GM18868 (cell line): Measurements from ENCODE around the gene ADAMTSL1.

Experiments
- ATAC-seq: cut with Tn5 transposase; IDR thresholded peaks from one replicate; pipeline ENCODE4 v1.9.1; 2021; ENCODE audit warnings: mild to moderate bottlenecking, moderate library complexity; ENCODE audit not compliant: unreplicated experiment

The ADAMTSL1 gene

DNA sequence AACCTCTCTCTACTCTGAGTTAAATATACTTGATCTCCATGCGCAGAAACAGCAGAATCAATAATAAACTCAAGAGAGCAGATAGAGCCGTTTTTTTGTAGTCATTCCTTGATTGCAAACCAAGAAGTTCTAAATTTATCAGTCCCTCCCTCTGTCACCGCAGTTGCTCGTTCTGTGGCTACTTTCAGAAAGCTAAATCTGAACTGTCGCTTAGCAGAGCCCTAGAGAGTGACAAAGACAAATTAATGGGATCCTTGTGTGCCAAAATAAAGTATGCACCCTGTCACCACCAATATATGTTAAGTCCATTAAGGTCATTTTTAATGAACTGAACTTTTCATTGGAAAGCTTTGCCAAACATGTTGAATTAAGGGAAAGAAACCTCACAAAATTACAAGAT lies 218.3 kb downstream of the ADAMTSL1 start:
- ATAC-seq: no peak

DNA sequence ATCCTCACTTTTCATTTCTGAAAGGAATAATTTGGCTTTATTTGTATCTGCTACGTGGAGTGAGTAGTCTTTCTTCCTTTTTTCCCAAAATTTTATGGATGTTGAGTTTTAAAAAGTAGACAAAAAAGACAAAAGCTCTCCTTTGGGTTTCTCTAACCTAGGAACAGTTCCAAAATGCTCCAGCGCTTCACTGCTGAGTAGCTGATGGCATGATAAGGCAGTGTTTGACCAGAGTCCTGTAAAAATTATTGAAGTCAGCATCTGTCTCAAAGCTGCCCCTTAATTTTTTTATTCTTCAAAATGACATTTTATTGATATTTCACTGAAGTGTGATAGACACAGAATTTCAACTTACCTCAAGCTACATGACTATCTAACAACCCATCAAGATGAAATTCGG lies 219.0 kb downstream of the ADAMTSL1 start:
- no peak for ATAC-seq

DNA sequence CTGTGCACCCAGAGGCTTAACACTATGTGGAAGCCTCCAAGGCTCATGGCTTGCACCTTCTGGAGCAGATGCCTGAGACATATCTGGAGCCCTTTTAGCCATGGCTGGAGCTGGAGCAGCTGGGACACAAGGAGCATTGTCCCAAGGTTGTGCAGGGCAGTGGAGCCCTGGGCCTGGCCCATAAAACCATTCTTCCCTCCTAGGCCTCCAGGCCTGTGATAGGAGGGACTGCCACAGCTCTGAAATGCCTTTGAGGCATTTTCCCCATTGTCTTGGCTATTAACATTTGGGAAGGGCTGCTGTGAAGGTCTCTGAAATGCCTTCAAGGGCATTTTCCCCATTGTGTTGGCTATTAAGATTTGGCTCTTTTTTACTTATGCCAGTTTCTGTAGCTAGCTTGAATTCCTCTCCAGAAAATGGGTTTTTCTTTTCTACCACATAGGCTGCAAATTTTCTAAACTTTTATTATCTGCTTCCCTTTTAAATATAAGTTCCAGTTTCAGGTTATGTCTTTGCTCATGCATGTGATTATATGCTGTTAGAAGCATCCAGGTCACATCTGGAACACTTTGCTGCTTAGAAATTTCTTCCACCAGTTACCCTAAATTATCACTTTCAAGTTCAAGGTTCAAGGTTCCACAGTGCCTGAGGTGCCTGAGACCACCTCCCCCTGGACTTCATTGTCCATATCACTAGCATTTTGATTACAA lies 221.2 kb downstream of the ADAMTSL1 start:
- no peak for ATAC-seq

DNA sequence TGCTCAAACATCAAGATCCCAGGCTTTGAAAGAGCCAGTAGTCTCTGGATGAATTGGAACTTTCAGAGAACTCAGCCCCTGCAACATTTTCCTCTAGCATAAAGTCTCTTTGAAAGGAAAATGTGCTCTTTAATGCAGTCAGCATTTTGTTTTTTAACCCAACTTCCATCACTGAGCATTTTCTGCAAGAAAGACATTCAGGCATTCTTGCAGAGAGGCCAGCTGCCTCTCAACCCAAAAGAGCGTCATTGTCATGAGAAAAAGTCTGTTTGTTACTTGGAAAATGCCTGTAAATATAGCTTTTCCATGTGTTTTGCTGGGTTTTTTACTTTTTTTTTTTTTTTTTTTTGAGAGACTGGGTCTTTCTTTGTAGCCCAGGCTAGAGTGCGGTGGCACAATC lies 225.0 kb downstream of the ADAMTSL1 start:
- no peak for ATAC-seq

DNA sequence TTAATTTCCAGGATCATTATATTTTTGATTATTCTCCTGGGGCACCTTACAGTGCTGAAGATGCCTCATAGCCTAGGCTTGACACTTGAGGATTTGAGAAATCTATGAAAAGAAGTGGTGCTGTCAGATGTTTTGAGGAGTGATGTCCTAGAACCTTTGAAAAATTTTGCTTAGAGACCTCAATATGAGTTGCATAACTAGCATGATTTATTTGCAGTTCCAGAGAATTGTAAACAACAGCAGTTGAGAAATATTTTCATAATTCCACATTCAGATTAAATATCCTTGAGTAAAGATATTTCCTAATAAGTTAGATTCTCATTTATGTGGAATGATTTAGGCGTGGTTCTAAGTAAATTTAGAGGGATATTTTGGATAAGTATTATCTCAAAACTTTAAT lies 225.8 kb downstream of the ADAMTSL1 start:
- no peak for ATAC-seq

DNA sequence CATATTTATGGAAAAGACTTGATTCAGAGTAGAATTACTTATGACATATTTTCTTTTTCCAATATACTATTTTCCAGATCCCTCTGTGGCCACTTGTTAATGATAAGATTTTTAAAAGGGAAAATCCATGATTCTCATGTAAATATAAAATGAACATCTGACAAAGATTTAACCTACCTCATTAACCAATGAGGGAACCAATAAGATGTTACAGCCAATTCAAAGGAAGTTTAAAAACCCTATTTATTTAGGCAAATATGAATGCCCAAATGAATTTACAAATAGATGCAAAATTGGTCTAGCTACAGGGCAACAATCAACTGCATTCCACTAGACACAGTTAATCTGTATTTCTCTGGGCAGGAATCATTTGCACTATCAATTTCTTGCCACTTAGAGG lies 226.8 kb downstream of the ADAMTSL1 start:
- ATAC-seq: no peak

DNA sequence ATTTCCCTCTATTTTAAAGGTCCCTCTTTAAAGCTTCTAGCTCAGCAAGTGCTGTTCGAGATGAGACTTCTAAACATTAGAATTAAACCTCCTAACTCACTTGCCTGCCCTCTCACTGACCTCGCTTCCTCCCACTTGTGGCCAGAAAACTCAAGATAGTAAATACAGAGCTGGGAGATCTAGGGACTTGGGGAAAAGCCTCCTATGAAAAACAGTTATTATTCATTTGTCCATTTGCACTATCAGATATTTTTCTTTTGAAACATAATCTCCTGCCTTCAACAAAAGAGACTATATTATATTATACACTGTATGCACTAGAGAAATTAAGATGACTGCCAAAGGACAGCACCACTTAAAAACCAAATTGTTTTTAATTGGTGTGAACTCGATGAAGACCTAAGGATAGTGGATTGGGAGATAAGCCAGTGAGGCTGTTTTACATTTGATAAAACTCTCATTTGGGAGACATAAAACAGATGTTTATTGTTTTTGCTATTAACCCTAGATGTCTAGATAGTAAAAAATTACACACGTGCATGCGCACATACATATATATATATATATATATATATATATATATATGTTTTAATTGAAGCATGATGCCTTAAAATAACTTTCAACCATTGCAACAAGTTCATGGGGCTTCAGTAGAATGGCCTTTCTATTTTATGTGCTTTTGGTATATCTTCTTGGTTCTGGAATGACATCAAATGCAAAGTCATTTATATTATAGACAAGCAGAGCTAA lies 229.4 kb downstream of the ADAMTSL1 start:
- ATAC-seq: no peak

DNA sequence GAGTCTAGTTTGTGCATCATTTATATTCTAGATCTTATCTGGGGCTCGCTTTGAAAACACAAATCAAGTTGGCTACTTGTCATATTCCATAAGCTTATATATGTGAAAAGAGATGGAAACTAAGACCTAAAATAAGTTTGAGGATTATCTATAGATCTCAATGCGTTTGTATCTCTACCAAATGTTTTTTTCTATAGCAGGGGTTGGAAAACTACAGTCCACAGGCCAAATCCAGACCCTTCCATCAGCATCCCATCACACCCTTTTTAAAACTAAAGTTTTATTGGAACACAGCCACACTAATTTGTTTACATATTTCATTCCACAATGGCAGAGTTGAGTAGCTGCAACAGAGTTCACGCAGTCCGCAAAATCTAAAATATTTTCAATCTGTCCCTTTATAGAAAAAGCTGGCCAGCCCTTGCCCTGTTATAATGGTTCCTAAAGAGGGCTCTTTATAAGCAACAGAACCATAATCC lies 230.0 kb downstream of the ADAMTSL1 start:
- no peak for ATAC-seq

DNA sequence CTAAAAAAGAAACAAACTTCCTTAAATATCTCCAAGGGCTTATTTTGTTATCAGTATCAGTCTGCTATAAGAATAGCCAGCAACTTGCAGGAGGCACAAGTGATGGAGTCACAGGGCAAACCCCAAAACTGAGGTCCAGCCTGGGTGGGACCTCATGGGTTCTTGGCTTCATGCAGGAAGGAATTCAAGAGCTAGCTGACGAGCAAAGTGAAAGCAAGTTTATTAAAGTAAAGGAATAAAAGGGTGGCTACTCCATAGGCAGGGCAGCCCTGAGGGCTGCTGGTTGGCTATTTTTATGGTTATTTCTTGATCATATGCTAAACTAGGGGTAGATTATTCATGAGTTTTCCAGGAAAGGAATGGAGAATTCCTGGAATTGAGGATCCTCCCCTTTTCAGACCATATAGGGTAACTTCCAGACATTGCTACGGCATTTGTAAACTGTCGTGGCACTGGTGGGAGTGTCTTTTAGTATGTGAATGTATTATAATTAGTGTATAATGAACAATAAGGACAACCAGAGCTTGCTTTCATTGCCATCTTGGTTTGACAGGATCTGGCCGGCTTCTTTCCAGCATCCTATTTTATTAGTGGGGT lies 231.9 kb downstream of the ADAMTSL1 start:
- ATAC-seq: no peak

DNA sequence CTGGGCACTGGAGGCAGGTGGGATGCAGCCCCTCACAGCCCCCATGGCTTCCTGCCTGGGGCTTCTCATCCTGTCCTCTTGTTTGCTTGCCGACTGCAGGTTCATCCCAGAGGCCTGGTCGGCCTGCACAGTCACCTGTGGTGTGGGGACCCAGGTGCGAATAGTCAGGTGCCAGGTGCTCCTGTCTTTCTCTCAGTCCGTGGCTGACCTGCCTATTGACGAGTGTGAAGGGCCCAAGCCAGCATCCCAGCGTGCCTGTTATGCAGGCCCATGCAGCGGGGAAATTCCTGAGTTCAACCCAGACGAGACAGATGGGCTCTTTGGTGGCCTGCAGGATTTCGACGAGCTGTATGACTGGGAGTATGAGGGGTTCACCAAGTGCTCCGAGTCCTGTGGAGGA lies 232.7 kb downstream of the ADAMTSL1 start:
- ATAC-seq: no peak

DNA sequence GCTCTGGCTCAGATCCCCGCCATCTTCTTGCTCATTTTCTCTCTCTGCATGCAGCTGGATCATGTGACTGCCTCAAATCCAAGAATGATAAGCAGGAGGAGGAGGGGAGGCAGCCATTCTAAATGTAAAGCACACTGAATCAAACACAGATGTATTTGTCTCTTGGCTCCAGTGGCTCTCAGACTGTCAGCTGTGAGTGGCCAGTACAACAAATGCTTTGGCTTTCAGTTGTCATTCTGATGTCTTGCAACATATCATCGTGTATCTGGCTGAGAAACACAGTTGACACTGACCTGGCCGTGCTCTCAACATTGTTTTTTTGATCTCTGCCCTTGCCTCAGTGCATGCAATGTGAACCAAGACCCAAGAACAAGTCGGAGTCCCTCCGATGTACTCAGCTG lies 233.1 kb downstream of the ADAMTSL1 start:
- ATAC-seq: no peak

DNA sequence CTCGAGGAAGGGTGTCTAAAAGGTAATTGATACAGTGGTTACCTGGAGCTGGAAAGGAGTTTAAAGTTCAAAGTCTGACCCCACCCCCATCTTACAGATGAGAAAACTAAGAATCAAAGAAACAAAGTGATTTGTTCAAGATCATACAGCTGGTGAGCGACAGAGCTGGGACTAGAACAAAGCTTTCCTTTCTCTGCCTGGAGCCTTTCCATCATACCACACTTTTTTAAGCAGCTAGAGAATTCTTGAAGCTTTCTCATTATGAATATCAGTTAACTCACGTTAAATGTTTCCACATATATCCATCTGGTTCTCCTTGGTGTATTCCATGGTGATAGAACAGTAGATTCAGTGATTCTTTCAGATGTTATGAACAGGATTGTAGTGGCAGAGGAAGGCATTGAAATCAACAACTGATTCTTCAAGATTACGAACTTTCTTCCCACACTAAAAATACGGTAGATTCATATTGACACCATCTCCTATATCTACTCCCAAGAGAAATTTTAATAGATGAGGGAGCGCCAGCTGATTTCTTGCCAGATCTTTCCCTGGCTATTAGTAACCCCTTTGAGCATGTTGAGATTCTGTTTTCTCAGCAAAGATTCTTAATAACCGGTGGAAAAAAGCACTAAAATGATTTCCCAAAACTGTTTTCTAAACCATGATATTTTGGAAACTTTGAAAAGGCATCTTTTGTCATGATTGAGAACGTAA lies 233.7 kb downstream of the ADAMTSL1 start:
- no peak for ATAC-seq

DNA sequence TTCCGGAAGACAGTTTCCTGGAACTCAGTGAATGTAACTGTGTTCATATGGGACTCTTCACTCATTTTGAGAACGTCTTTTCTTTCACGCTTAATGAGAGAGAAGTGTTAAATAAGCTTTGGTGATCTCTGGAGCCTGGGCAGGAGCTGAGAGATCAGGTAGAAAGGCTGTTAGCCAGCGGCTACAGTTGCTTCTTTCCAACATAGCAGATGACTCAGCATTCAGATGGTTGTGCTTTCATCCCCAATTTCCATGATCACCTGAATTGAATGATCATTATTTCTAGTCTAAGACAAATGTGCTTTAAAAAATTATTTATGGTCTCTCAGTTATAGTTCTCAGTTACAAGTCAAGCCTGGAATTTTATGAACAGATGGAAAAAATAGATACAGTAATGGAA lies 234.5 kb downstream of the ADAMTSL1 start:
- no peak for ATAC-seq

DNA sequence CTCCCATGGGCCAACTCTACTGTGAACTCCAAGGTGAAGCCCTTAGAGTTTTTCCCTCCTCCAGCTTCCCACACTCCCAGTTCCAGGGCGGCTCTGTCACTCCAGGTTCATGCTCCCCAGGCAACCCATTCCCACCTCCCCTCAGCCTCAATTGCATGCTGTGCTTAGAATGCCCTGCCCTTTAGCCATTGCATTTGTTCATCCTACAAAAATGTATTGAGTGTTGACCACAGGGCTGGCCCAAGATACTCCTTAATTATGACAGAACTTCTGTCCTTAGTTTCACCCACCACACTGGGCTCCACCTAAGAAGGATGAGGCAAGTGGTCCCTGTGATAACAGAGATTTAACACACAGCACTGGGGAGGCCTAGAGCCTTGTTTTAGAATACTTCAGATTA lies 236.1 kb downstream of the ADAMTSL1 start:
- ATAC-seq: no peak

DNA sequence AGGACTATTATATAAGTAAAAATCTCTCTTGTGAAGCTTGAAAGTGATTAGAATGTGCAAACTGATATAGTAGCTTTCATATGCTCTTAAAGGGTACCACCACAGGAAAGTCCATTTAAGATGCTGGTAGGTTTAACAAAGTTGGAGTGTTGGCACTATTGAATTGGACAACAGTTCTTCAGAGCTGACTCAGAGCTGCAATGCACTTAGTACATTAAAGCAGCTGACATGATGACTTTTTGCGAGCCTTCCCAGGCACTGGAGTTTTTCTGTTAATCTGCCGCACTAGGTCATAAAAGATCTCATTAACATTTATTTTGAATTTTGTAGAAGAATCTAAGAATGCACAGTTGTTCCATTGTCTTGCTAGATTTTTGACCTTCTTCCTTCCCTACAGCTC lies 243.8 kb downstream of the ADAMTSL1 start:
- ATAC-seq: no peak

DNA sequence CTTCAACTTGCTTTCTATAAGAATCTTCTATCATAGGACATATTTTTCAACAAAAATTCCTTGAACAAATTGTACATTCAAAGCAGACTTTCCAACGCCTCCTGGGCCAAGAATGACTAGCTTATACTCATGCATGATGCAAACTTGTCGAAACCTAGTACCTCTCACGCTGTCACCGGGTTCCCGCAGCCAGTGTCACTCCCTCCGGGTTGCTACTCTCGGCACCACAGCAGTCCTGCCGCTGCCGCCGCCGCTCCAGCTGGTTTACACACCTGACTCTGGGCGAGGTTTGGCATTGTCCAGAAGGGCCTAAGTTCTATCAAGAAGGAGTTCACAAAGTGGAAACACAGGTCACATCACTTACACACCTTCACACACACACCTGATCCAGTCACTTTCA lies 244.4 kb downstream of the ADAMTSL1 start:
- no peak for ATAC-seq

DNA sequence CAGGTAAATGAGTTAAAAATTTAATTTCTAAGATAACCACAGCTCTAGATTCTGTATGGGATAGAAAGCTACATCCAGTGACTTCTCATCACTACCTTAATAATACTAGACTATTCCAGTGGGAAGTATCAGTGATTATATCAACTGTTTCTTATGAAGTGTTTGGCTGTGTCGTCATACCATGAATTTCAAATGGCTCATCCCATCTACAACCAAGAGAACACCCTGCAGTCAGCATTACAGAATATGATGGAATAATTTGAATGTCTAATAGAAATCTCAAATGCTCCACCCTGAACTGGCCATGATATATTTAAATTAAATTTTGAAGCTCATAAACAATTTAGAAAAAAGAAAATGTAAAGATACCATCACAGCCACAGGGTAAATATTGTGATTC lies 245.0 kb downstream of the ADAMTSL1 start:
- no peak for ATAC-seq

DNA sequence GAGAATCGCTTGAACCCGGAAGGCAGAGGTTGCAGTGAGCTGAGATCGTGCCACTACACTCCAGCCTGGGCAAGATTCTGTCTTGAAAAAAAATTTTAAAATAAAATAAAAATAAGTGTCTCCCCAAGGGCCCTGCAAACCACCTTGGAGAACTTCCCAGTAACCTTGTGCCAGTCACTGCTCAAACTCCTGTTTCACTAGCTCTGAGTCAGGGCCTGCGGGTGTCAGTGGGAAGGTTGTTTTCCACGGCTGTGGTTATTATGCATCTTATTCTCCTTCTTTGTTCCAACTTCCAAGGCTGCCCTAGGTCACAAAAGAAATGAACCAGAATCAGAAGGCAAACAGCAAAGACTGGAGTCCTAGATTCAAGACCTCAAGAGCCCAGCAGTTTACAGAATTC lies 246.7 kb downstream of the ADAMTSL1 start:
- no peak for ATAC-seq

DNA sequence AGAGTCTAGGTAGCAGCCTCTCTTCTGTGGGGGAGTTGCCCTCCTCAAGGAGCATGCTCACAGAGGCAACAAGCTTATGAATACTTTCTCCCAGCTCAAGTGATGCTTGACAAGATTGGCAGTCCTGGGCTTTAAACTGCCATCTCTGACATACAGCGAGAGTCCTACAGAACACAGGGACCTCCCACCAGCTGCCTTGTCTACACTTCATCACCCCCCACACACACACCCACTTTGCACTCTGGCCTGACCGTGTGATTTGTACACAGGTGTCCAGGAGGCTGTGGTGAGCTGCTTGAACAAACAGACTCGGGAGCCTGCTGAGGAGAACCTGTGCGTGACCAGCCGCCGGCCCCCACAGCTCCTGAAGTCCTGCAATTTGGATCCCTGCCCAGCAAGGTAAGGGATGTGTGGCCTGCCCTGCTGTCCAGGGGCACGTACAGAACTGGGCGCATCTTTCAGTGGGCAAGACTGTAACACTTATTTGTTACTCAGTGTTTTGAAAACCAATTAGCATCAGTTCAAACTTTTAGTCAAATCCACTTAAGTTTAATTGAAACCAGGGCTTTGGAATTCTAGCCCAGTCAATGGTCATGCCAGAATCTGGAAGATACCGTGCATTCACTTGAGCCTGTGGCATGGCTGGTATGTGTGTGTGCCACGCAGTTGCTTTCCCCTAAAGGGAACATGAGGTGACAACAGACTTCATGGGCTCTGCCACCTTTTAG lies 247.5 kb downstream of the ADAMTSL1 start:
- no peak for ATAC-seq

DNA sequence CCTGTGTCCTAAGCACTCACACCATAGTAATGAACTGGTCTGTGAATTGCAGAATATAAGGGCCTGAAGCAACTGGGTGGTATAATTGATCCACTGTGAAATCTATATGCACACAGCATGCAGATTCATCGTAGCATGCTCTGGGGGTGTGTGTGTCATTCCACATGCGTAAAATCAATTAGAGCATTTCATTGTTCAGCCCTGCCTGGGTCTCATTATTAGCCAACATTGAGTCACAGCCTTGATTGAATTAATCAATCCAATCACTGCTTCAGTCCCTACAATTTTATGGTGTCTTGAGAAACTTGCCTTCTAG lies 248.0 kb downstream of the ADAMTSL1 start:
- ATAC-seq: no peak

DNA sequence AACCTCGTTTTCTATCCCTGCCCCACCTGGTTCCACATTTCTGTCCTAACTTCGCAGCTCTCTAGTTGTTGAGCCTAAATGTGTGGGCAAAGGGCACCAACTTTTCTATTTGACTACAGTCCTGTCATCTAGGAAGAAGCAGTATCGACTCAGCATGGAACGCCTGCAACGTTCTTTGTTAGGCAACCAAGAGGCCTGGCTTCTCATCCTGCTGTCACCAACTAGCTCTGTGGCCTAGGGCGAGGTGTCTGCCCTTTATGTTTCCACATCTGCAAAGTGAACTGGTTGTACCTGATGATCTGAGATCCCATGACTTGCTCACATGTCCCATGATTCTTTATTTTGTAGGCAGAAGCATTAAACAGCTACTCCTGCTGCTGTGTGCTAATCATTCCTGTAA lies 248.9 kb downstream of the ADAMTSL1 start:
- ATAC-seq: no peak
